Gastrocnemius medialis (tissue), 4 donors: ENCODE data around the gene C6. TPM values are rescaled to one million over a fixed set of nuclear protein-coding genes. Genes with fewer than 3 reads are reported as not detected.
A peak's percentile ranks its signal among the peaks of the same experiment; 100 is the strongest.

Source experiments
- ATAC-seq, 2 donors: fragments of 150-250 bp; one replicate each; pipeline ENCODE4 v1.9.1; 2016
- DNase-seq, 2 donors: peaks; one replicate each; pipeline ENCODE4 v3.0.0-alpha.2; 2019
- H3K27ac ChIP-seq, 4 donors: fragments of 200-600 bp; sonication (generic); 1 replicate in 1 of 4; 2 replicates in 3 of 4; pipeline ENCODE4 v1.5.1; 2016 to 2018; ENCODE audit warnings: mild to moderate bottlenecking in 2 of 4, moderate library complexity in 1 of 4
- H3K27me3 ChIP-seq, 3 donors: fragments of 200-600 bp; sonication (generic) in 2 of 3; 1 replicate in 1 of 3; 2 replicates in 2 of 3; pipeline versions ENCODE4 v1.5.1 to v1.6.0; 2016 to 2019; ENCODE audit warnings: mild to moderate bottlenecking in 1 of 3, moderate library complexity in 1 of 3
- H3K36me3 ChIP-seq, 2 donors: fragments of 200-600 bp; sonication (generic) in 1 of 2; one replicate each; pipeline ENCODE4 v1.5.1; 2017 to 2018
- H3K4me1 ChIP-seq, 2 donors: fragments of 200-600 bp; sonication (generic) in 1 of 2; one replicate each; pipeline ENCODE4 v1.5.1; 2016 to 2017; ENCODE audit warnings: mild to moderate bottlenecking in 2 of 2
- H3K4me3 ChIP-seq, 4 donors: fragments of 200-600 bp; sonication (generic) in 3 of 4; 1 replicate in 1 of 4; 2 replicates in 3 of 4; pipeline ENCODE4 v1.5.1; 2016 to 2019; ENCODE audit warnings: mild to moderate bottlenecking in 2 of 4
- H3K9me3 ChIP-seq, 3 donors: fragments of 200-600 bp; sonication (generic) in 2 of 3; 1 replicate in 1 of 3; 2 replicates in 2 of 3; pipeline ENCODE4 v1.5.1; 2016 to 2019
- CTCF ChIP-seq, 5 experiments: fragments of 450-650 bp in 3 of 5; fragments of 200-600 bp in 2 of 5; sonication (generic) in 2 of 5; IDR thresholded peaks in 4 of 5; conservative IDR thresholded peaks in 1 of 5; 1 replicate in 4 of 5; 2 replicates in 1 of 5; pipeline ENCODE4 v1.5.1; 2016 to 2019; ENCODE audit warnings: antibody characterized with exemption in 5 of 5, mild to moderate bottlenecking in 3 of 5, moderate library complexity in 3 of 5
- POLR2A ChIP-seq, 2 donors: fragments of 450-650 bp; IDR thresholded peaks; one replicate each; pipeline ENCODE4 v1.6.1; 2017; ENCODE audit warnings: antibody characterized with exemption in 2 of 2, mild to moderate bottlenecking in 2 of 2, moderate library complexity in 2 of 2
- in situ Hi-C, 4 donors: fragments of 200-750 bp; cut with MboI; loops; one replicate each; pipeline versions ENCODE4 v1.15.0 to v1.8.0; 2017; ENCODE audit warnings: low sequenced_read_pairs in 4 of 4
- intact Hi-C: fragments of 100-400 bp; cut with DNase I; formaldehyde crosslinking; loops from one replicate; pipeline ENCODE4 v1.15.1; 2023; ENCODE audit warnings: low total_unique reads
- total RNA-seq, 4 donors: library from RNA; depleted of rRNA; stranded (reverse); fragments of >200 nt; gene quantifications; one replicate each; pipeline versions ENCODE4 v1.1.0 to v1.2.3, GENCODE V29; 2016

Gene C6
- total RNA-seq, 4 donors from 2014 or later = 0.46 to 1.4 (median 0.97) TPM; not detected in 1

GRCh38 chr5:41203033-41203432 is 10.3 kb downstream of the C6 start:
- no peak for ATAC-seq
- in situ Hi-C loops (no loop called here), intact Hi-C loops (no loop called here)
- no peaks in the 10 kb centered on the region for H3K9me3 ChIP-seq
- H3K4me1 ChIP-seq = peaks cover 0 to 12% of the 10 kb centered on the region in 2 donors
- no peaks in the 10 kb centered on the region for H3K27me3 ChIP-seq
- no peaks in the 10 kb centered on the region for H3K36me3 ChIP-seq
- no peak for DNase-seq
- H3K27ac ChIP-seq = no peak overlapping the region
- H3K4me3 ChIP-seq = no peak overlapping the region
- TF ChIP-seq POLR2A (IDR thresholded peaks at IDR 0.05) = no peak
- no peak for TF ChIP-seq CTCF (IDR thresholded peaks at IDR 0.05 in 4 of 5, conservative IDR thresholded peaks at IDR 0.05 in 1 of 5)

GRCh38 chr5:41201082-41201772 is 12.1 kb downstream of the C6 start:
- no peak overlapping the region for H3K27ac ChIP-seq
- no peak for ATAC-seq
- no peak for DNase-seq
- no peak overlapping the region for H3K4me3 ChIP-seq
- no peaks in the 10 kb centered on the region for H3K9me3 ChIP-seq
- no peaks in the 10 kb centered on the region for H3K27me3 ChIP-seq
- peaks cover 0 to 12% of the 10 kb centered on the region in 2 donors for H3K4me1 ChIP-seq
- intact Hi-C loops = no loop called here
- in situ Hi-C loops = no loop called here
- no peaks in the 10 kb centered on the region for H3K36me3 ChIP-seq
- TF ChIP-seq POLR2A (IDR thresholded peaks at IDR 0.05) (no peak), CTCF (IDR thresholded peaks at IDR 0.05 in 4 of 5, conservative IDR thresholded peaks at IDR 0.05 in 1 of 5) (no peak)

- Histone ChIP-seq H3K36me3 (no peaks in the 10 kb centered on the region), H3K4me1 (peaks cover 0 to 12% of the 10 kb centered on the region in 2 donors), H3K9me3 (no peaks in the 10 kb centered on the region), H3K27me3 (no peaks in the 10 kb centered on the region), H3K27ac (no peak overlapping the region), H3K4me3 (no peak overlapping the region)
- TF ChIP-seq POLR2A (IDR thresholded peaks at IDR 0.05) = no peak
- TF ChIP-seq CTCF (IDR thresholded peaks at IDR 0.05 in 4 of 5, conservative IDR thresholded peaks at IDR 0.05 in 1 of 5) = no peak
- in situ Hi-C loops (no loop called here), intact Hi-C loops (no loop called here)
- DNase-seq = no peak
- no peak for ATAC-seq
Observed at GRCh38 chr5:41200506-41200905, 12.8 kb downstream of the C6 start.

- H3K36me3 ChIP-seq = no peaks in the 10 kb centered on the region
- no peaks in the 10 kb centered on the region for H3K27me3 ChIP-seq
- ATAC-seq (no peak), DNase-seq (no peak)
- in situ Hi-C loops = no loop called here
- no peak overlapping the region for H3K4me3 ChIP-seq
- intact Hi-C loops = loop anchor here (10.0 kb wide), 1 partner anchor 205 kb away; no protein-coding TSS in a partner anchor
- H3K9me3 ChIP-seq = no peaks in the 10 kb centered on the region
- peaks cover 0 to 14% of the 10 kb centered on the region in 2 donors for H3K4me1 ChIP-seq
- H3K27ac ChIP-seq = peak overlapping the region in 1 of 4 donors; percentile 9
- no peak for TF ChIP-seq CTCF (IDR thresholded peaks at IDR 0.05 in 4 of 5, conservative IDR thresholded peaks at IDR 0.05 in 1 of 5)
- no peak for TF ChIP-seq POLR2A (IDR thresholded peaks at IDR 0.05)
Observed at GRCh38 chr5:41199660-41200059, 13.7 kb downstream of the C6 start.
